ENCODE results near the gene ITPR2. TPM values are rescaled to one million over a fixed set of nuclear protein-coding genes. Genes with fewer than 3 reads are reported as not detected.

ITPR2 gene
- total and polyA plus RNA-seq, 2 experiments from 2014 or later = 5.0 to 9.1 TPM

GRCh38 chr12:26535826-26536225 lies 297.2 kb downstream of the ITPR2 start:
- Histone ChIP-seq H4K20me1 (ENCODE audit: insufficient read depth) (no peaks in the 10 kb centered on the region), H3K9ac (no peak overlapping the region), H3F3A (ENCODE audit: insufficient read depth) (no peaks in the 10 kb centered on the region), H3K36me3 (ENCODE audit: low read depth) (no peaks in the 10 kb centered on the region), H3K27ac (no peak overlapping the region), H2AFZ (no peak overlapping the region), H3K9me2 (ENCODE audit: insufficient read depth) (no peaks in the 10 kb centered on the region), H3K79me2 (ENCODE audit: insufficient read depth) (no peaks in the 10 kb centered on the region), H3K4me3 (no peak overlapping the region), H3K27me3 (replicated peaks; ENCODE audit: insufficient read depth) (no peaks in the 10 kb centered on the region), H3K4me2 (ENCODE audit: unreplicated experiment) (no peak overlapping the region), H3K4me1 (ENCODE audit: insufficient read depth) (no peaks in the 10 kb centered on the region), H3K9me3 (ENCODE audit: low read depth) (no peaks in the 10 kb centered on the region)
- in situ Hi-C loops (cut with MboI) = no loop called here
- TF ChIP-seq EZH2 (IDR thresholded peaks at IDR 0.05; ENCODE audit: insufficient read depth, poor library complexity, severe bottlenecking) (no peak), EZH2phosphoT487 (IDR thresholded peaks at IDR 0.05; ENCODE audit: insufficient read depth, low read depth) (no peak)
- DNase-seq = no peak
- 87 to 92% methylated on average over 4 of the region's 4 CpGs for whole genome bisulfite sequencing, 2 experiments (ENCODE audit: low coverage in 1 of 2, low lambda C conversion rate in 2 of 2, missing lambda C conversion rate in 2 of 2)

- Histone ChIP-seq H3K27me3 (replicated peaks; ENCODE audit: insufficient read depth) (no peaks in the 10 kb centered on the region), H3K9ac (no peak overlapping the region), H3K79me2 (ENCODE audit: insufficient read depth) (no peaks in the 10 kb centered on the region), H3K36me3 (ENCODE audit: low read depth) (no peaks in the 10 kb centered on the region), H3K9me2 (ENCODE audit: insufficient read depth) (no peaks in the 10 kb centered on the region), H3K4me2 (ENCODE audit: unreplicated experiment) (no peak overlapping the region), H4K20me1 (ENCODE audit: insufficient read depth) (no peaks in the 10 kb centered on the region), H3K4me3 (no peak overlapping the region), H3K27ac (no peak overlapping the region), H3K9me3 (ENCODE audit: low read depth) (no peaks in the 10 kb centered on the region), H2AFZ (no peak overlapping the region), H3K4me1 (ENCODE audit: insufficient read depth) (no peaks in the 10 kb centered on the region), H3F3A (ENCODE audit: insufficient read depth) (no peaks in the 10 kb centered on the region)
- TF ChIP-seq EZH2phosphoT487 (IDR thresholded peaks at IDR 0.05; ENCODE audit: insufficient read depth, low read depth) = no peak
- TF ChIP-seq EZH2 (IDR thresholded peaks at IDR 0.05; ENCODE audit: insufficient read depth, poor library complexity, severe bottlenecking) = no peak
- WGBS, 2 experiments (ENCODE audit: low coverage in 1 of 2, low lambda C conversion rate in 2 of 2, missing lambda C conversion rate in 2 of 2) = 34 to 38% methylated on average over 3 of the region's 3 CpGs
- no peak for DNase-seq
- in situ Hi-C loops (cut with MboI) = no loop called here
Observed at GRCh38 chr12:26534071-26534470, 298.9 kb downstream of the ITPR2 start.

DNA sequence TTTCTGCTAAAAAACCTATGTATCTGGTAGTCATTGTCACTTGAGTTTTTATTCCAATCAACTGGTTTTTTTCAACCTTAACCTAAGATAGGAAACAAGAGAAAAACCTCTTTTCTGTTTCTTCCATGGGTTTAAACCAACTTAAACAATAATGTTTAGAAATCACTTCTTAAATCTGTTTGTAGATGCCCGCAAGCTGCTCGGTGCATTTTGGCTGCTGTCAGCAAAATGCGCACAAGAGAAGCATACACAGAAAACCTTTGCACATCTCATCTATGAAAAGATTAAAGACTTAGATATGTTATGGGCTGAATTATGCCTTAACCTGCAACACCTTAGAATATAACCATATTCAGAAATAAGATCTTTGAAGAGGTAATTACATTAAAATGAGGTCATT lies 299.8 kb downstream of the ITPR2 start:
- Histone ChIP-seq H3K9me2 (ENCODE audit: insufficient read depth) (no peaks in the 10 kb centered on the region), H3K9ac (no peak overlapping the region), H3K27ac (no peak overlapping the region), H3F3A (ENCODE audit: insufficient read depth) (no peaks in the 10 kb centered on the region), H3K4me2 (ENCODE audit: unreplicated experiment) (no peak overlapping the region), H3K79me2 (ENCODE audit: insufficient read depth) (no peaks in the 10 kb centered on the region), H4K20me1 (ENCODE audit: insufficient read depth) (no peaks in the 10 kb centered on the region), H3K9me3 (ENCODE audit: low read depth) (no peaks in the 10 kb centered on the region), H3K27me3 (replicated peaks; ENCODE audit: insufficient read depth) (no peaks in the 10 kb centered on the region), H3K4me3 (no peak overlapping the region), H2AFZ (no peak overlapping the region), H3K36me3 (ENCODE audit: low read depth) (no peaks in the 10 kb centered on the region), H3K4me1 (ENCODE audit: insufficient read depth) (no peaks in the 10 kb centered on the region)
- DNase-seq = no peak
- in situ Hi-C loops (cut with MboI) = no loop called here
- TF ChIP-seq EZH2phosphoT487 (IDR thresholded peaks at IDR 0.05; ENCODE audit: insufficient read depth, low read depth) (no peak), EZH2 (IDR thresholded peaks at IDR 0.05; ENCODE audit: insufficient read depth, poor library complexity, severe bottlenecking) (no peak)
- WGBS, 2 experiments (ENCODE audit: low coverage in 1 of 2, low lambda C conversion rate in 2 of 2, missing lambda C conversion rate in 2 of 2) = 98 to 99% methylated on average over 3 of the region's 3 CpGs

GRCh38 chr12:26530461-26530860 lies 302.5 kb downstream of the ITPR2 start:
- Histone ChIP-seq H3K27ac (no peak overlapping the region), H3K9me3 (ENCODE audit: low read depth) (no peaks in the 10 kb centered on the region), H3K79me2 (ENCODE audit: insufficient read depth) (no peaks in the 10 kb centered on the region), H3K4me1 (ENCODE audit: insufficient read depth) (no peaks in the 10 kb centered on the region), H3K27me3 (replicated peaks; ENCODE audit: insufficient read depth) (no peaks in the 10 kb centered on the region), H3K4me2 (ENCODE audit: unreplicated experiment) (no peak overlapping the region), H3K36me3 (ENCODE audit: low read depth) (no peaks in the 10 kb centered on the region), H3F3A (ENCODE audit: insufficient read depth) (no peaks in the 10 kb centered on the region), H3K9me2 (ENCODE audit: insufficient read depth) (no peaks in the 10 kb centered on the region), H2AFZ (no peak overlapping the region), H4K20me1 (ENCODE audit: insufficient read depth) (no peaks in the 10 kb centered on the region), H3K4me3 (no peak overlapping the region), H3K9ac (no peak overlapping the region)
- no peak for DNase-seq
- TF ChIP-seq EZH2 (IDR thresholded peaks at IDR 0.05; ENCODE audit: insufficient read depth, poor library complexity, severe bottlenecking) = no peak
- no peak for TF ChIP-seq EZH2phosphoT487 (IDR thresholded peaks at IDR 0.05; ENCODE audit: insufficient read depth, low read depth)
- in situ Hi-C loops (cut with MboI) = no loop called here
- WGBS, 2 experiments (ENCODE audit: low coverage in 1 of 2, low lambda C conversion rate in 2 of 2, missing lambda C conversion rate in 2 of 2) = 73 to 88% methylated on average over 1 of the region's 1 CpG

GRCh38 chr12:26528943-26529342 lies 304.1 kb downstream of the ITPR2 start:
- in situ Hi-C loops (cut with MboI) = no loop called here
- Histone ChIP-seq H3K27ac (no peak overlapping the region), H3K4me1 (ENCODE audit: insufficient read depth) (no peaks in the 10 kb centered on the region), H3K36me3 (ENCODE audit: low read depth) (no peaks in the 10 kb centered on the region), H3K27me3 (replicated peaks; ENCODE audit: insufficient read depth) (no peaks in the 10 kb centered on the region), H3F3A (ENCODE audit: insufficient read depth) (no peaks in the 10 kb centered on the region), H3K79me2 (ENCODE audit: insufficient read depth) (no peaks in the 10 kb centered on the region), H3K9me3 (ENCODE audit: low read depth) (no peaks in the 10 kb centered on the region), H2AFZ (no peak overlapping the region), H3K9me2 (ENCODE audit: insufficient read depth) (no peaks in the 10 kb centered on the region), H4K20me1 (ENCODE audit: insufficient read depth) (no peaks in the 10 kb centered on the region), H3K4me2 (ENCODE audit: unreplicated experiment) (no peak overlapping the region), H3K9ac (no peak overlapping the region), H3K4me3 (no peak overlapping the region)
- TF ChIP-seq EZH2 (IDR thresholded peaks at IDR 0.05; ENCODE audit: insufficient read depth, poor library complexity, severe bottlenecking) = no peak
- no peak for TF ChIP-seq EZH2phosphoT487 (IDR thresholded peaks at IDR 0.05; ENCODE audit: insufficient read depth, low read depth)
- no peak for DNase-seq
- WGBS, 2 experiments (ENCODE audit: low coverage in 1 of 2, low lambda C conversion rate in 2 of 2, missing lambda C conversion rate in 2 of 2) = 97 to 100% methylated on average over 1 of the region's 1 CpG
